ENCODE results near the gene ZNF296. TPM values are rescaled to one million over a fixed set of nuclear protein-coding genes. Genes with fewer than 3 reads are reported as not detected.
A peak's percentile ranks its signal among the peaks of the same experiment; 100 is the strongest.

Gene ZNF296
- total and polyA plus RNA-seq, 5 donors from 2014 or later, result 1.8 to 3.0 (median 2.1) TPM

GRCh38 chr19:45097450-45097775 lies 21.1 kb upstream of the ZNF296 start:
- peaks cover 29% of the 10 kb centered on the region for H3K4me1 ChIP-seq (ENCODE audit: control insufficient read depth, insufficient read depth, low read length, poor library complexity, severe bottlenecking)
- no peaks in the 10 kb centered on the region for H3K9me3 ChIP-seq (ENCODE audit: control insufficient read depth in 2 of 2, low read length in 2 of 2)
- DNase-seq (no peak), ATAC-seq (ENCODE audit: low read depth in 2 of 2) (no peak)
- Mint-ChIP-seq H3K4me1 (peaks cover 5 to 86% (median 48%) of the 10 kb centered on the region in 4 donors), H3K9me3 (peaks cover 0 to 1% (median 0%) of the 10 kb centered on the region in 7 donors), H3K4me3 (peak overlapping the region in 3 of 4 donors; percentile 31 to 95 (median 72)), H3K27ac (peak overlapping the region in 1 of 3 donors; percentile 89), H3K27me3 (peaks cover 6% of the 10 kb centered on the region), H3K36me3 (no peaks in the 10 kb centered on the region)
- H3K27ac ChIP-seq (ENCODE audit: insufficient read depth, low read length, poor library complexity, severe bottlenecking), result no peak overlapping the region
- H3K27me3 ChIP-seq (ENCODE audit: control insufficient read depth, insufficient read depth, low read length), result no peaks in the 10 kb centered on the region
- H3K36me3 ChIP-seq (ENCODE audit: control insufficient read depth, insufficient read depth, low read length), result no peaks in the 10 kb centered on the region
- H3K4me3 ChIP-seq (ENCODE audit: low read depth, low read length), result no peak overlapping the region

DNA sequence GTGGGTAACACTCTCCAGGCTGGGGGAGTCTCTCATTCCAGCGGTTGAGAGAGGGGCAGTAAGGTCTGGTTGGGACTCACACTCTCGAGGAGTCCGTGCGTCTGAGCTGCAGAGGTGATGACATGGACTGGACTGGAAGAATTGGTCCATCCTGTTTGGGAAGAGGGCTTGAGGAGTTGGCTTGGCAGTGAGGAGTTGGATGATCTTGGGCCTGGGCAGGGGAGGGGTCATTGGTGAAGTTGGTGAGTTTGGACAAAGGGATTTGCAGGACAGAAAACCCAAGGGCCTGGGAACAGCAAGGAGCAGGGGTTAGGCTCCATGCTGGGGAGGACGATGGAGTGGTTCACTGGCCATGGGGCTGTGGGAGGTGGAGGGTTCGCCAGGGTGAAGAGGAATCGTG lies 20.4 kb upstream of the ZNF296 start:
- peaks cover 25% of the 10 kb centered on the region for H3K4me1 ChIP-seq (ENCODE audit: control insufficient read depth, insufficient read depth, low read length, poor library complexity, severe bottlenecking)
- no peak overlapping the region for H3K4me3 ChIP-seq (ENCODE audit: low read depth, low read length)
- no peaks in the 10 kb centered on the region for H3K36me3 Mint-ChIP-seq
- no peak for ATAC-seq (ENCODE audit: low read depth in 2 of 2)
- no peaks in the 10 kb centered on the region for H3K9me3 ChIP-seq (ENCODE audit: control insufficient read depth in 2 of 2, low read length in 2 of 2)
- H3K4me1 Mint-ChIP-seq, result peaks cover 6 to 84% (median 50%) of the 10 kb centered on the region in 4 donors
- H3K27me3 Mint-ChIP-seq, result peaks cover 6% of the 10 kb centered on the region
- no peak for DNase-seq
- peaks cover 0 to 4% (median 0%) of the 10 kb centered on the region in 7 donors for H3K9me3 Mint-ChIP-seq
- H3K27me3 ChIP-seq (ENCODE audit: control insufficient read depth, insufficient read depth, low read length), result no peaks in the 10 kb centered on the region
- no peaks in the 10 kb centered on the region for H3K36me3 ChIP-seq (ENCODE audit: control insufficient read depth, insufficient read depth, low read length)
- peak overlapping the region in 2 of 3 donors; percentile 79 to 89 for H3K27ac Mint-ChIP-seq
- H3K27ac ChIP-seq (ENCODE audit: insufficient read depth, low read length, poor library complexity, severe bottlenecking), result no peak overlapping the region
- H3K4me3 Mint-ChIP-seq, result peak overlapping the region in 3 of 4 donors; percentile 58 to 95 (median 72)

GRCh38 chr19:45095496-45096413 lies 19.5 kb upstream of the ZNF296 start:
- no peak for DNase-seq
- peaks cover 0 to 4% (median 0%) of the 10 kb centered on the region in 7 donors for H3K9me3 Mint-ChIP-seq
- ATAC-seq (ENCODE audit: low read depth in 2 of 2), result no peak
- peak overlapping the region; percentile 73 to 89 (median 76) for H3K27ac Mint-ChIP-seq
- Histone ChIP-seq H3K9me3 (ENCODE audit: control insufficient read depth in 2 of 2, low read length in 2 of 2) (no peaks in the 10 kb centered on the region), H3K36me3 (ENCODE audit: control insufficient read depth, insufficient read depth, low read length) (no peaks in the 10 kb centered on the region), H3K4me1 (ENCODE audit: control insufficient read depth, insufficient read depth, low read length, poor library complexity, severe bottlenecking) (peaks cover 30% of the 10 kb centered on the region), H3K27ac (ENCODE audit: insufficient read depth, low read length, poor library complexity, severe bottlenecking) (no peak overlapping the region), H3K27me3 (ENCODE audit: control insufficient read depth, insufficient read depth, low read length) (no peaks in the 10 kb centered on the region), H3K4me3 (ENCODE audit: low read depth, low read length) (no peak overlapping the region)
- H3K36me3 Mint-ChIP-seq, result peaks cover 4% of the 10 kb centered on the region
- H3K4me3 Mint-ChIP-seq, result peak overlapping the region; percentile 31 to 99 (median 69)
- H3K4me1 Mint-ChIP-seq, result peaks cover 12 to 83% (median 53%) of the 10 kb centered on the region in 4 donors
- H3K27me3 Mint-ChIP-seq, result peaks cover 6% of the 10 kb centered on the region

DNA sequence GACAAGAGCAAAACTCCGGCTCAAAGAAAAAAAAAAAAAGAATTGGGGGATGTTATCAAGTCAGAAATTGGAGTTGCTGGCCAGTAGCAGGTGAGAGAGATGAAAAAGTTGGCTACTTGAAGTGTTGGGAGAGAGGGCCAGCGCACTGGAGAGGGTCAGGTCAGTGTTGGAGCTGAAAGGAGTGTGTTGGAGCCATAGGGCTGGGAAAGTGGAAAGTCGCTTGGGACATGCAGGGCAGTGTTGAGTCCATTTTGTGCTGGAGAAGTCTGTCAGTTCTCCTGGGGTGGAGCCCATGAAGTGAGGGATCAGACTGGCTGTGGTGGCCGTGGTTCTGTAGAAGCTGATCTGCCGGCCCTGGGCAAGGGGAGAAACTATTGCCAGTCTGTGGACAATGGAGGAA lies 18.4 kb upstream of the ZNF296 start:
- H3K36me3 ChIP-seq (ENCODE audit: control insufficient read depth, insufficient read depth, low read length), result peaks cover 3% of the 10 kb centered on the region
- Mint-ChIP-seq H3K4me1 (peaks cover 12 to 77% (median 51%) of the 10 kb centered on the region in 4 donors), H3K9me3 (peaks cover 0 to 4% (median 0%) of the 10 kb centered on the region in 7 donors), H3K36me3 (peaks cover 4% of the 10 kb centered on the region), H3K27me3 (peaks cover 6% of the 10 kb centered on the region), H3K27ac (peak overlapping the region in 2 of 3 donors; percentile 97 to 98), H3K4me3 (peak overlapping the region; percentile 27 to 99 (median 92))
- H3K9me3 ChIP-seq (ENCODE audit: control insufficient read depth in 2 of 2, low read length in 2 of 2), result no peaks in the 10 kb centered on the region
- no peak overlapping the region for H3K4me3 ChIP-seq (ENCODE audit: low read depth, low read length)
- no peak for ATAC-seq (ENCODE audit: low read depth in 2 of 2)
- DNase-seq, result no peak
- H3K27me3 ChIP-seq (ENCODE audit: control insufficient read depth, insufficient read depth, low read length), result no peaks in the 10 kb centered on the region
- H3K27ac ChIP-seq (ENCODE audit: insufficient read depth, low read length, poor library complexity, severe bottlenecking), result no peak overlapping the region
- H3K4me1 ChIP-seq (ENCODE audit: control insufficient read depth, insufficient read depth, low read length, poor library complexity, severe bottlenecking), result peaks cover 30% of the 10 kb centered on the region

DNA sequence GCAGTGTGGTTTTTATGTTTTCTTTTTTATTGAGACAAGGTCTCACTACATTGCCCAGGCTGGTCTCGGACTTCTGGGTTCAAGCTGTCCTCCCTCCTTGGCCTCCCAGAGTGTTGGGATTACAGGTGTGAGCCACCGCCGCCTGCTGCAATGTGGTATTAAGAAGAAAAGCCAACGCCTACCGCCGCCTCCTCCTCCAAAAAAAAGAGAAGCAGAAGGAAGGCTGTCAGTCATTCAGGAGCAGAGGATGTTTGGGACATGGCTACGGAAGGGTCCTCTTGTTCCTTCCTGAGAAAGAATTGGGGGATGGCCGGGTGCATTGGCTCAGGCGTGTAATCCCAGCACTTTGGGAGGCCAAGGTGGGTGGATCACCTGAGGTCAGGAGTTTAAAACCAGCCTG lies 17.9 kb upstream of the ZNF296 start:
- peaks cover 3% of the 10 kb centered on the region for H3K36me3 ChIP-seq (ENCODE audit: control insufficient read depth, insufficient read depth, low read length)
- H3K4me1 ChIP-seq (ENCODE audit: control insufficient read depth, insufficient read depth, low read length, poor library complexity, severe bottlenecking), result peaks cover 30% of the 10 kb centered on the region
- Mint-ChIP-seq H3K27me3 (peaks cover 6% of the 10 kb centered on the region), H3K4me3 (peak overlapping the region; percentile 90 to 99 (median 94)), H3K9me3 (peaks cover 0 to 4% (median 0%) of the 10 kb centered on the region in 7 donors), H3K36me3 (peaks cover 4% of the 10 kb centered on the region), H3K4me1 (peaks cover 12 to 73% (median 50%) of the 10 kb centered on the region in 4 donors), H3K27ac (peak overlapping the region in 2 of 3 donors; percentile 97 to 98)
- H3K27me3 ChIP-seq (ENCODE audit: control insufficient read depth, insufficient read depth, low read length), result no peaks in the 10 kb centered on the region
- H3K27ac ChIP-seq (ENCODE audit: insufficient read depth, low read length, poor library complexity, severe bottlenecking), result no peak overlapping the region
- no peaks in the 10 kb centered on the region for H3K9me3 ChIP-seq (ENCODE audit: control insufficient read depth in 2 of 2, low read length in 2 of 2)
- no peak for ATAC-seq (ENCODE audit: low read depth in 2 of 2)
- peak overlapping the region; percentile 86 for H3K4me3 ChIP-seq (ENCODE audit: low read depth, low read length)
- DNase-seq, result no peak

DNA sequence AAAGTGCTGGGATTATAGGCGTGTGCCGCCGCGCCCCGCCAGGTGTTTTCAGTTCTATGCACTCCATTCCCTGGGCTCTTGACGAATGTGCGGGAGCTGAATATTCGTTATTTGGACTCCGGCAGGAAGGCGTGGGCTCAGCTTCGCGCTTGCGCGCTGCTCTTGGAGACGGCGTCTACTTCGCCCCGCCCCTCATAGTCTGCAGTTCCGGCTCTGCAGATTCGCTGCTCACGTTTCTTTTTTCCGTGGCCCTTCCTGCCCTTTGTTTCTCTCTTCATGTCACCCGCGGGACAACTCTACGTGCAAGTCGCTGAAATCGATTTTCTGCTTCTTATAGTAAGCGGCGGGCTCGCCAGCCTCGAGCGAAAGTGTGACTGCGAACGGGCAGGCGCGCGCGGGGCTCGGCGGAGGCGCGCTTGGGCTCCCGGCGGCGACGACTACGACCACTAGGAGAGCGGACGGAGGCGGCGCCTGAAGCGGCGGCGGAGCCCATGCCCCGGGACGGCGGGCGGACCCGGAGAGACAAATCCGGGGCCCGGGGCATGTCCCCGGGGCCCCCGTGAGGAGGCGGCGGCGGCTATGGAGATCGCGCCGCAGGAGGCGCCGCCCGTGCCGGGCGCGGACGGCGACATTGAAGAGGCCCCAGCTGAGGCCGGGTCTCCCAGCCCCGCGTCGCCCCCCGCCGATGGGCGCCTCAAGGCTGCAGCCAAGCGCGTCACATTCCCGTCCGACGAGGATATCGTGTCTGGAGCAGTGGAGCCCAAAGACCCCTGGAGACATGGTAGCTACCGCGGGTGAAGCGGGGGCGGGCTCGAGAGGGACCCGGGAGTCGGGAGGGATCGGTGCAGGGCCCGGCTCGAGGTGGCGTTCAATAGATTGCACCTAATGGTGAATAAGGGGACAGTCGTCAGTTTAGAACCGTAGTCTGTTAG lies 16.7 kb upstream of the ZNF296 start, which contains the start of gene PPP1R37:
Gene PPP1R37 (plus strand): TSS at position 433 of the 932 bp plus-strand sequence. CDS start 147 bp downstream, at position 580.
- Mint-ChIP-seq H3K9me3 (peaks cover 0 to 4% (median 0%) of the 10 kb centered on the region in 7 donors), H3K4me3 (peak within 1 kb of the TSS; percentile 90 to 99 (median 96)), H3K27me3 (peaks cover 6% of the 10 kb centered on the region), H3K36me3 (peaks cover 4% of the 10 kb centered on the region), H3K27ac (peak within 1 kb of the TSS; percentile 97 to 100 (median 98)), H3K4me1 (peaks cover 12 to 67% (median 44%) of the 10 kb centered on the region in 4 donors)
- peaks cover 33% of the 10 kb centered on the region for H3K4me1 ChIP-seq (ENCODE audit: control insufficient read depth, insufficient read depth, low read length, poor library complexity, severe bottlenecking)
- no peaks in the 10 kb centered on the region for H3K27me3 ChIP-seq (ENCODE audit: control insufficient read depth, insufficient read depth, low read length)
- no peaks in the 10 kb centered on the region for H3K9me3 ChIP-seq (ENCODE audit: control insufficient read depth in 2 of 2, low read length in 2 of 2)
- ATAC-seq (ENCODE audit: low read depth in 2 of 2), result peak; percentile 72 to 77
- peak within 1 kb of the TSS; percentile 95 for H3K4me3 ChIP-seq (ENCODE audit: low read depth, low read length)
- H3K27ac ChIP-seq (ENCODE audit: insufficient read depth, low read length, poor library complexity, severe bottlenecking), result peak within 1 kb of the TSS; percentile 88
- DNase-seq, result peak; percentile 88 to 96 (median 94)
- H3K36me3 ChIP-seq (ENCODE audit: control insufficient read depth, insufficient read depth, low read length), result peaks cover 3% of the 10 kb centered on the region

Measured in CD4-positive, CD25-positive, alpha-beta regulatory T cell (primary cell).